Caco-2 (cell line): ENCODE measurements around the gene PPM1L. TPM values are rescaled to one million over a fixed set of nuclear protein-coding genes. Genes with fewer than 3 reads are reported as not detected.

Source experiments
- BruUV-seq: library from RNA; stranded (reverse); fragments of 400-500 nt; replicated peaks from 2 replicates; lab custom pipeline; 2021; lab: Mats Ljungman, UMichigan
- CTCF ChIA-PET: fragments of 300-600 bp; sonication (Branson Sonifier 250); formaldehyde crosslinking; loops from one replicate; lab custom pipeline; 2022; ENCODE audit warnings: antibody characterized with exemption; lab: Charles Lee
- POLR2A ChIA-PET: fragments of 300-600 bp; sonication (Branson Sonifier 250); formaldehyde crosslinking; loops from one replicate; lab custom pipeline; 2022; ENCODE audit warnings: antibody characterized with exemption; lab: Charles Lee
- DNase-seq, 2 experiments: peaks; one replicate each; pipeline versions ENCODE4 v3.0.0 to v3.0.0-alpha.2; 2020 to 2022
- H3K27me3 ChIP-seq: replicated peaks from 2 replicates; pipeline ENCODE4 v1.6.0; 2011; ENCODE audit warnings: low read length; ENCODE audit not compliant: control insufficient read depth, insufficient read depth
- H3K36me3 ChIP-seq: 2 replicates; pipeline ENCODE4 v1.5.1; 2011; ENCODE audit warnings: low read length; ENCODE audit not compliant: control insufficient read depth, insufficient read depth
- H3K4me1 ChIP-seq: fragments of 250-450 bp; sonication (Bioruptor Pico); 2 replicates; pipeline ENCODE4 v1.5.1; 2020; ENCODE audit warnings: mild to moderate bottlenecking
- H3K4me3 ChIP-seq: 2 replicates; pipeline ENCODE4 v1.5.1; 2011; ENCODE audit warnings: low read depth, mild to moderate bottlenecking, control low read depth, low read length
- H3K9me3 ChIP-seq: fragments of 250-450 bp; sonication (Bioruptor Pico); 2 replicates; pipeline ENCODE4 v1.5.1; 2020; ENCODE audit warnings: mild to moderate bottlenecking, moderate library complexity
- H3K27ac Mint-ChIP-seq: one replicate; pipeline ENCODE4 v1.8.0; 2022; ENCODE audit warnings: mixed read lengths; ENCODE audit not compliant: unreplicated experiment
- H3K27me3 Mint-ChIP-seq: one replicate; pipeline ENCODE4 v1.8.0; 2022; ENCODE audit warnings: mixed read lengths; ENCODE audit not compliant: insufficient read depth, unreplicated experiment
- H3K36me3 Mint-ChIP-seq: one replicate; pipeline ENCODE4 v1.8.0; 2022; ENCODE audit warnings: mild to moderate bottlenecking, mixed read lengths; ENCODE audit not compliant: insufficient read depth, unreplicated experiment
- H3K4me1 Mint-ChIP-seq: one replicate; pipeline ENCODE4 v1.8.0; 2022; ENCODE audit warnings: low read depth, mixed read lengths; ENCODE audit not compliant: unreplicated experiment
- H3K4me3 Mint-ChIP-seq: one replicate; pipeline ENCODE4 v1.8.0; 2022; ENCODE audit warnings: mild to moderate bottlenecking, moderate library complexity, mixed read lengths; ENCODE audit not compliant: unreplicated experiment
- H3K9me3 Mint-ChIP-seq: one replicate; pipeline ENCODE4 v1.8.0; 2022; ENCODE audit warnings: mixed read lengths; ENCODE audit not compliant: unreplicated experiment
- CTCF ChIP-seq, 2 experiments: fragments of 200-600 bp in 1 of 2; IDR thresholded peaks; 1 replicate in 1 of 2; 2 replicates in 1 of 2; pipeline versions ENCODE4 v1.5.1 to v1.8.0; 2011 to 2022; ENCODE audit warnings: antibody characterized with exemption in 1 of 2, control low read depth in 1 of 2, inconsistent platforms in 1 of 2, low read depth in 1 of 2, low read length in 1 of 2, mild to moderate bottlenecking in 1 of 2, moderate library complexity in 1 of 2; ENCODE audit not compliant: insufficient read depth in 1 of 2, severe bottlenecking in 1 of 2, unreplicated experiment in 1 of 2
- intact Hi-C: fragments of 100-400 bp; cut with micrococcal nuclease; formaldehyde crosslinking; loops from one replicate; pipeline ENCODE4 v1.10.0; 2022; ENCODE audit not compliant: unreplicated experiment
- total RNA-seq: library from RNA; stranded (reverse); gene quantifications from 2 replicates; pipeline ENCODE4 v1.2.3, GENCODE V29; 2022

The PPM1L gene
- total RNA-seq, 1 experiment from 2014 or later, result 2.0 TPM

GRCh38 chr3:160746976-160747375, 9.1 kb upstream of the PPM1L start:
- no peak overlapping the region for H3K27ac Mint-ChIP-seq
- BruUV-seq, result no TSS peak
- intact Hi-C loops, result no loop called here
- no peaks in the 10 kb centered on the region for H3K4me1 ChIP-seq
- TF ChIP-seq CTCF (IDR thresholded peaks at IDR 0.05; ENCODE audit: insufficient read depth in 1 of 2, low read depth in 1 of 2, low read length in 1 of 2, severe bottlenecking in 1 of 2, unreplicated experiment in 1 of 2), result no peak
- H3K4me3 Mint-ChIP-seq, result no peak overlapping the region
- ChIA-PET POLR2A (no interaction called here), CTCF (no interaction called here)
- no peak for DNase-seq
- H3K36me3 Mint-ChIP-seq, result no peaks in the 10 kb centered on the region
- H3K36me3 ChIP-seq, result no peaks in the 10 kb centered on the region
- H3K9me3 ChIP-seq, result no peaks in the 10 kb centered on the region
- H3K27me3 Mint-ChIP-seq, result peaks cover 18% of the 10 kb centered on the region
- no peak overlapping the region for H3K4me3 ChIP-seq
- H3K27me3 ChIP-seq, result no peaks in the 10 kb centered on the region
- H3K9me3 Mint-ChIP-seq, result no peaks in the 10 kb centered on the region
- no peaks in the 10 kb centered on the region for H3K4me1 Mint-ChIP-seq

- Mint-ChIP-seq H3K4me1 (no peaks in the 10 kb centered on the region), H3K27ac (no peak overlapping the region), H3K4me3 (no peak overlapping the region), H3K9me3 (no peaks in the 10 kb centered on the region), H3K36me3 (no peaks in the 10 kb centered on the region), H3K27me3 (peaks cover 18% of the 10 kb centered on the region)
- intact Hi-C loops, result no loop called here
- no peaks in the 10 kb centered on the region for H3K36me3 ChIP-seq
- no peak for DNase-seq
- ChIA-PET POLR2A (no interaction called here), CTCF (no interaction called here)
- no peaks in the 10 kb centered on the region for H3K27me3 ChIP-seq
- no peaks in the 10 kb centered on the region for H3K9me3 ChIP-seq
- TF ChIP-seq CTCF (IDR thresholded peaks at IDR 0.05; ENCODE audit: insufficient read depth in 1 of 2, low read depth in 1 of 2, low read length in 1 of 2, severe bottlenecking in 1 of 2, unreplicated experiment in 1 of 2), result no peak
- no peak overlapping the region for H3K4me3 ChIP-seq
- no TSS peak for BruUV-seq
- no peaks in the 10 kb centered on the region for H3K4me1 ChIP-seq
Measured at GRCh38 chr3:160747422-160747821, 8.6 kb upstream of the PPM1L start.

- BruUV-seq, result no TSS peak
- no peak for DNase-seq
- H3K27me3 ChIP-seq, result no peaks in the 10 kb centered on the region
- intact Hi-C loops, result no loop called here
- Mint-ChIP-seq H3K36me3 (no peaks in the 10 kb centered on the region), H3K4me3 (no peak overlapping the region), H3K27ac (no peak overlapping the region), H3K27me3 (peaks cover 18% of the 10 kb centered on the region), H3K4me1 (no peaks in the 10 kb centered on the region), H3K9me3 (no peaks in the 10 kb centered on the region)
- no peaks in the 10 kb centered on the region for H3K4me1 ChIP-seq
- H3K36me3 ChIP-seq, result no peaks in the 10 kb centered on the region
- ChIA-PET POLR2A (no interaction called here), CTCF (no interaction called here)
- no peaks in the 10 kb centered on the region for H3K9me3 ChIP-seq
- TF ChIP-seq CTCF (IDR thresholded peaks at IDR 0.05; ENCODE audit: insufficient read depth in 1 of 2, low read depth in 1 of 2, low read length in 1 of 2, severe bottlenecking in 1 of 2, unreplicated experiment in 1 of 2), result no peak
- H3K4me3 ChIP-seq, result no peak overlapping the region
Measured at GRCh38 chr3:160748231-160748630, 7.8 kb upstream of the PPM1L start.
